ENCODE measurements around the gene DYSF. TPM values are rescaled to one million over a fixed set of nuclear protein-coding genes. Genes with fewer than 3 reads are reported as not detected.

DYSF gene
- total and polyA plus RNA-seq, 7 donors, result 38.3 to 208 (median 109) TPM

DNA sequence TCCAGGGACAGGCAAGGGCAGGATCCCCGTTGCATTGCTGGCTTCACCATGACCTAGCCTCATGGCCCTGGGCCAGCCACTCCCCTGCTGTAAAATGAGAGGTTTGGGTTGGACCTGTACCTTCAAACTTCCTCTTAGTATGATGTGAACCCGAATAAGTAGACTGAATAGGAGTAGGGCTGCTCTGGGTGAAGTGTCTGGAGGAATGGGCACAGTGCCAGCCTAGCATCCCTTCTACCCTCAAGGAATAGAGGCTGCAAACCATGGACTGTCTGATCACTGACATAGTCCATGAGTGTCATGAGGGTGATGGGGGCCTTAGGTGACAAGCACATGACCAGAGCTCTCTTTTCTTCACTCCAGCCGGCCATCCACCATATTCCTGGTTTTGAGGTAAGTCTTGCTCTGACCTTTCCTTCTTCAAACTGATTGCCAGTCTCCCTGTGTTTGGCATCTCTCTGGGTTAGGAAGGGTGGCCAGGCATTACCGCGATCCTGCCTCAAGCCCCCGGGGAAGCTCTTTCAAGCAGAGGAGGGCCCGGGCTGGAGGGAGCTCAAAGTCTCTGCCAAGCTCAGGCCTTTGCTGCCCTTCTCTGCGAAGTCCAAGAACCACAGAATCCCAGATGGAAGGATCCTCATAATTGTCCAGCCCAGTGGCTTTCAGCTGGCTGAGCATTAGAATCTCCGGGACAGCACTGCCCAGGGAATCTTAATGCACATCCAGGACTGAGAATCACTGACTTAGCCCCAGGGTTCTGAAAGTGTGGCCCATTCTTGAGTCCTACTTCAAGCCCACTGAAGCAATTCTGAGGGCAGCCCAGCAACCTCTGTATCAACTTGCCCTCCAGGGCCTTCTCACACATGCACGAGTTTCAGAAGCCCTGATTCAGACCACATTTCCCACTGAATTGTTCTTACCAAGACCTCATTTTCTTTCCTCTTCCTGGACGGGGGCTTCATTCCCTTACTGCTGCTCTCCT lies 148.1 kb downstream of the DYSF start:
- Histone ChIP-seq H3K27ac (no peak overlapping the region), H3K27me3 (ENCODE audit: insufficient read depth in 3 of 3, low read length in 2 of 3) (no peaks in the 10 kb centered on the region), H3K4me1 (peaks cover 3% of the 10 kb centered on the region), H3K36me3 (ENCODE audit: insufficient read depth in 1 of 2, low read depth in 1 of 2) (peaks cover 3 to 96% of the 10 kb centered on the region in 2 donors), H3K4me3 (no peak overlapping the region), H3K9me3 (no peaks in the 10 kb centered on the region)
- intact Hi-C loops (cut with DNase I), result loop anchor here in 1 of 2 donors (10.0 kb wide), 1 partner anchor 193 kb away; no protein-coding TSS in a partner anchor
- 86 to 88% (median 87%) methylated on average over 11 of the region's 11 CpGs for WGBS, 3 donors
- peak; percentile 6 to 36 for DNase-seq
- TF ChIP-seq, protein P1, sequence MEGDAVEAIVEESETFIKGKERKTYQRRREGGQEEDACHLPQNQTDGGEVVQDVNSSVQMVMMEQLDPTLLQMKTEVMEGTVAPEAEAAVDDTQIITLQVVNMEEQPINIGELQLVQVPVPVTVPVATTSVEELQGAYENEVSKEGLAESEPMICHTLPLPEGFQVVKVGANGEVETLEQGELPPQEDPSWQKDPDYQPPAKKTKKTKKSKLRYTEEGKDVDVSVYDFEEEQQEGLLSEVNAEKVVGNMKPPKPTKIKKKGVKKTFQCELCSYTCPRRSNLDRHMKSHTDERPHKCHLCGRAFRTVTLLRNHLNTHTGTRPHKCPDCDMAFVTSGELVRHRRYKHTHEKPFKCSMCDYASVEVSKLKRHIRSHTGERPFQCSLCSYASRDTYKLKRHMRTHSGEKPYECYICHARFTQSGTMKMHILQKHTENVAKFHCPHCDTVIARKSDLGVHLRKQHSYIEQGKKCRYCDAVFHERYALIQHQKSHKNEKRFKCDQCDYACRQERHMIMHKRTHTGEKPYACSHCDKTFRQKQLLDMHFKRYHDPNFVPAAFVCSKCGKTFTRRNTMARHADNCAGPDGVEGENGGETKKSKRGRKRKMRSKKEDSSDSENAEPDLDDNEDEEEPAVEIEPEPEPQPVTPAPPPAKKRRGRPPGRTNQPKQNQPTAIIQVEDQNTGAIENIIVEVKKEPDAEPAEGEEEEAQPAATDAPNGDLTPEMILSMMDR (IDR thresholded peaks at IDR 0.05), result no peak
- ATAC-seq, result peak in 1 of 4 donors; percentile 19

DNA sequence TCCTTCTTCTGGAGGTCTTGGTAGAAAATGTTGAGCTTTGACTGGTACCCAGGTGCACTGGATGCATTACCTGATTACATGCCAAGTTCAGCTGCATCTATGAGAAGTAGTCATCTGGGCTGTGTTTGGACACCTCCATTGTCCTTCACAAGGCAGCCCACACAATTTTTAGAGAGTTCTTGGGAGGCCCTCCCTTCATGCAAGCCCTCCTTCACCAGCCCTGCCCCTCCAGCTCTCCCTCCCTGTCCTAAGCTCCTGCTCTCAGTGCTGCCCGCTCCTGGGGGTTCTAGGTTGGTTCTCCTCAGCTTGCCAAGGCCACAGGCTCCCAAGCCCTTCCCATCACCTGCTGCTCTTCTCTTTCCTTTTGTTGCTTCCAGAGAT lies 148.7 kb downstream of the DYSF start:
- H3K27me3 ChIP-seq (ENCODE audit: insufficient read depth in 3 of 3, low read length in 2 of 3), result no peaks in the 10 kb centered on the region
- WGBS, 3 donors, result 86 to 97% (median 93%) methylated on average over 1 of the region's 1 CpG
- ATAC-seq, result no peak
- TF ChIP-seq, protein P1 (IDR thresholded peaks at IDR 0.05), result no peak
- intact Hi-C loops (cut with DNase I), result loop anchor here in 1 of 2 donors (10.0 kb wide), 1 partner anchor 193 kb away; no protein-coding TSS in a partner anchor
- no peak for DNase-seq
- H3K4me1 ChIP-seq, result peaks cover 3% of the 10 kb centered on the region
- peaks cover 3 to 95% of the 10 kb centered on the region in 2 donors for H3K36me3 ChIP-seq (ENCODE audit: insufficient read depth in 1 of 2, low read depth in 1 of 2)
- H3K4me3 ChIP-seq, result no peak overlapping the region
- no peak overlapping the region for H3K27ac ChIP-seq
- no peaks in the 10 kb centered on the region for H3K9me3 ChIP-seq

DNA sequence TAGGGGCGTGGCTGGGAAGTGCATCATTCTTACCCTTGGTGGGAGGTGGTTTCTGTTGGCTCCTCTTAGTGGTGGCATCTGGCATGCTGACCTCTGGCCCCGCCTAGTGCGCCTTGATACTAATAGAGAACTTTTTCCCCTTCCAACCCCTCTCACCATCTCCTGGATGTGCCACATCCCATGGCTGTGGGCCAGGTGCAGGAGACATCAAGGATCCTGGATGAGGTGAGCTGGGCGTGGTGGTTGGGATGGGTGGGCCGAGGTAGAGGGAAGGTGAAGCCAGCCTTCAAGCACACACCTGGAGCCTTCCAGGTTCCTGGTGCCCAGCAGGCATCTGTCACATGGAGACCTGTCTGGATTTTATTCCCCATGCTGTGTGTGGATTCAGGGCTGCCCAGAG lies 149.2 kb downstream of the DYSF start:
- ATAC-seq (no peak), DNase-seq (peak; percentile 8 to 12)
- Histone ChIP-seq H3K4me1 (peaks cover 3% of the 10 kb centered on the region), H3K27ac (no peak overlapping the region), H3K27me3 (ENCODE audit: insufficient read depth in 3 of 3, low read length in 2 of 3) (no peaks in the 10 kb centered on the region), H3K36me3 (ENCODE audit: insufficient read depth in 1 of 2, low read depth in 1 of 2) (peaks cover 3 to 91% of the 10 kb centered on the region in 2 donors), H3K4me3 (no peak overlapping the region), H3K9me3 (no peaks in the 10 kb centered on the region)
- 77 to 98% (median 91%) methylated on average over 4 to 5 of the region's 5 CpGs for WGBS, 3 donors
- TF ChIP-seq, protein P1 (IDR thresholded peaks at IDR 0.05), result no peak
- intact Hi-C loops (cut with DNase I), result loop anchor here in 1 of 2 donors (10.0 kb wide), 1 partner anchor 192 kb away; no protein-coding TSS in a partner anchor

DNA sequence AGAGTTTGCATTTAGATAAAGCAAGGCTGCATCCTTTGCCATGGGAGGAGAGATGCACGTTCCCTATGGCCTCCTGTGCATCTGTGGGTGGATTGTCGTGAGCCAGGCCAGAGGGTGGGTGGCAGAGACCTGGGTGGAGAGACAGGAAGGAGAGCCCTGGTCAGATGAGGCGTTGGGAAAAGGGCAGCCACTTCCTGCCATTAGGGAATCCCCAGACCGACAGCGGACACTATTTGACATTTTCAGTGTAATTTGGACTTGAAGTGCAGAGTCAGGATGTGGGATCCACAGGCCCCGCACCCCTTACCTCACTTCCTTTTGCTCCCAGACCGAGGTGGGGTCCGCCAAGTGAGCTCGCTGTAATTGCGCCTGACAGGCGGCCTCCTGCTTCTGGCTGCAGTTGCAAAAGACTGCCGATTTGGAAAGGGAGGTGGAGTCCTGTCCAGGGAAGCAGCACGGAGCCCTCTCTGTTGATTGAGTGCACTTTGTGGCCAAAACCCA lies 150.0 kb downstream of the DYSF start:
- H3K4me1 ChIP-seq, result peaks cover 3% of the 10 kb centered on the region
- TF ChIP-seq, protein P1 (IDR thresholded peaks at IDR 0.05), result no peak
- H3K4me3 ChIP-seq, result no peak overlapping the region
- 48 to 61% (median 56%) methylated on average over 13 of the region's 13 CpGs for WGBS, 3 donors
- no peak overlapping the region for H3K27ac ChIP-seq
- DNase-seq (peak; percentile 34 to 50), ATAC-seq (no peak)
- intact Hi-C loops (cut with DNase I), result loop anchor here in 1 of 2 donors (10.0 kb wide), 1 partner anchor 191 kb away; no protein-coding TSS in a partner anchor
- peaks cover 3 to 86% of the 10 kb centered on the region in 2 donors for H3K36me3 ChIP-seq (ENCODE audit: insufficient read depth in 1 of 2, low read depth in 1 of 2)
- H3K9me3 ChIP-seq, result no peaks in the 10 kb centered on the region
- no peaks in the 10 kb centered on the region for H3K27me3 ChIP-seq (ENCODE audit: insufficient read depth in 3 of 3, low read length in 2 of 3)

Measured in psoas muscle (tissue), 8 donors.